Loucy (cell line): ENCODE data around the gene STOML3.

Source experiments
- H2AFZ ChIP-seq: fragments of 200-600 bp; sonication (generic); 2 replicates; pipeline ENCODE4 v1.6.0; 2016; ENCODE audit warnings: antibody characterized with exemption, mild to moderate bottlenecking, low read length, moderate library complexity
- H3F3A ChIP-seq: fragments of 200-600 bp; 2 replicates; pipeline ENCODE4 v1.6.0; 2016; ENCODE audit warnings: antibody characterized with exemption, low read depth, mild to moderate bottlenecking
- H3K27me3 ChIP-seq: fragments of 200-600 bp; sonication (generic); 2 replicates; pipeline ENCODE4 v1.6.1; 2014; ENCODE audit warnings: low read length, mild to moderate bottlenecking; ENCODE audit not compliant: insufficient read depth, poor library complexity, severe bottlenecking
- H3K36me3 ChIP-seq: fragments of 200-600 bp; sonication (generic); 2 replicates; pipeline ENCODE4 v1.6.1; 2016; ENCODE audit warnings: low read length; ENCODE audit not compliant: insufficient read depth
- H3K4me1 ChIP-seq: fragments of 200-600 bp; sonication (generic); 2 replicates; pipeline ENCODE4 v1.5.1; 2014; ENCODE audit warnings: low read length, mild to moderate bottlenecking; ENCODE audit not compliant: insufficient read depth, poor library complexity, severe bottlenecking
- H3K4me2 ChIP-seq: fragments of 200-600 bp; sonication (generic); 2 replicates; pipeline ENCODE4 v1.6.0; 2014; ENCODE audit warnings: antibody characterized with exemption, low read length, low read depth, mild to moderate bottlenecking; ENCODE audit not compliant: poor library complexity, severe bottlenecking
- H3K4me3 ChIP-seq: fragments of 200-600 bp; sonication (generic); 2 replicates; pipeline ENCODE4 v1.5.1; 2014; ENCODE audit warnings: low read length, mild to moderate bottlenecking, mixed read lengths; ENCODE audit not compliant: poor library complexity, severe bottlenecking
- H3K79me2 ChIP-seq: fragments of 200-600 bp; sonication (generic); 2 replicates; pipeline ENCODE4 v1.6.1; 2014; ENCODE audit warnings: low read length; ENCODE audit not compliant: insufficient read depth
- H3K9ac ChIP-seq: fragments of 200-600 bp; sonication (generic); 2 replicates; pipeline ENCODE4 v1.6.0; 2014; ENCODE audit warnings: mild to moderate bottlenecking, low read depth, low read length, moderate library complexity; ENCODE audit not compliant: poor library complexity, severe bottlenecking
- H3K9me2 ChIP-seq: fragments of 200-600 bp; sonication (generic); replicated peaks from 2 replicates; pipeline ENCODE4 v1.6.1; 2016; ENCODE audit warnings: low read depth, low read length, mixed read lengths
- H3K9me3 ChIP-seq: fragments of 200-600 bp; sonication (generic); 2 replicates; pipeline ENCODE4 v1.6.1; 2014; ENCODE audit warnings: mild to moderate bottlenecking, antibody characterized with exemption, low read length, low read depth; ENCODE audit not compliant: insufficient read depth
- H4K20me1 ChIP-seq: fragments of 200-600 bp; sonication (generic); 2 replicates; pipeline ENCODE4 v1.6.0; 2014; ENCODE audit warnings: antibody characterized with exemption, low read length, mild to moderate bottlenecking; ENCODE audit not compliant: insufficient read depth, poor library complexity, severe bottlenecking
- EZH2phosphoT487 ChIP-seq: fragments of 200-600 bp; IDR thresholded peaks from 2 replicates; pipeline ENCODE4 v1.6.1; 2018; ENCODE audit warnings: antibody characterized with exemption, mild to moderate bottlenecking, moderate library complexity, borderline replicate concordance
- TF ChIP-seq, protein P1 (sequence below): fragments of 200-600 bp; sonication (generic); conservative IDR thresholded peaks from 2 replicates; pipeline ENCODE4 v1.5.1; 2014; ENCODE audit warnings: mild to moderate bottlenecking, antibody characterized with exemption, low read length

STOML3 gene

DNA sequence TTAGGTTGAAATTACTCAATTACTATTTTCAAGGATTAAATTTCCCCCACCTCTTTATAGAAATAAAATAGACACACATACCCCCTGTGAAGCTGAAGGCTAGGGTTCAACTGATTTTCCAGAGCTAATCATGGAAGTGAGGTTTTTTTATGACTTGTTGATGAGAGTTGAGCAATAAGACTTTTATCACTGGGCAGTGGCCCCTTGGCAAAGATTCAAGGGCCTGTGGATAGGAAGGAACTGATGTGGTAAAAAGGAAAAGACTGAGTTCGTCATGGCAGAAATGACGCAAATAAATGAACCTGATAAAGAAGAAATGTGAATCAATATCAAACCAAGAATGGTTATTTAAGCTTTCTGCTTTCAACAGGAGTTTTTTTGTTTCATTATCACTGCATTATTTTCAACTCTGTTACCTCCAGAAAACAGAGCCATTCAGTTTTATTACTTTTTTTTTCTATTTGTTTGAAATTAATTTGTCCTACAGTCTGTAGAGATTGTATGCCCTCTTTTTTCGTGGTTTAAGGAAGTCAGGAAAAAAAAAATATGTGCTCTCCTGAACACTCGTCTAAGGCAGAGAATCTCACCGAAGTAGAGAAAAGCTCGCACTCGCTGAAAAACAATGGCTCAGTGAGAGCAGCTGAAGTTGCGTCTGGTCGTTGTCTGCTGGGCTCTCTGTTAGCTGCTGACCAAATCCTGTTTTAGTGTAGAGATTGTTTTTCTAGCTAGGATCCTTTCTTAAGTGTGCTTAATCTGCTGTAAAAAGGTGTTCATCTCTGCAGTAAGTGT lies 38.9 kb downstream of the STOML3 start:
- no peak for TF ChIP-seq EZH2phosphoT487
- TF ChIP-seq, protein P1, sequence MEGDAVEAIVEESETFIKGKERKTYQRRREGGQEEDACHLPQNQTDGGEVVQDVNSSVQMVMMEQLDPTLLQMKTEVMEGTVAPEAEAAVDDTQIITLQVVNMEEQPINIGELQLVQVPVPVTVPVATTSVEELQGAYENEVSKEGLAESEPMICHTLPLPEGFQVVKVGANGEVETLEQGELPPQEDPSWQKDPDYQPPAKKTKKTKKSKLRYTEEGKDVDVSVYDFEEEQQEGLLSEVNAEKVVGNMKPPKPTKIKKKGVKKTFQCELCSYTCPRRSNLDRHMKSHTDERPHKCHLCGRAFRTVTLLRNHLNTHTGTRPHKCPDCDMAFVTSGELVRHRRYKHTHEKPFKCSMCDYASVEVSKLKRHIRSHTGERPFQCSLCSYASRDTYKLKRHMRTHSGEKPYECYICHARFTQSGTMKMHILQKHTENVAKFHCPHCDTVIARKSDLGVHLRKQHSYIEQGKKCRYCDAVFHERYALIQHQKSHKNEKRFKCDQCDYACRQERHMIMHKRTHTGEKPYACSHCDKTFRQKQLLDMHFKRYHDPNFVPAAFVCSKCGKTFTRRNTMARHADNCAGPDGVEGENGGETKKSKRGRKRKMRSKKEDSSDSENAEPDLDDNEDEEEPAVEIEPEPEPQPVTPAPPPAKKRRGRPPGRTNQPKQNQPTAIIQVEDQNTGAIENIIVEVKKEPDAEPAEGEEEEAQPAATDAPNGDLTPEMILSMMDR, result no peak
- no peaks in the 10 kb centered on the region for H3K9me3 ChIP-seq
- H3K4me3 ChIP-seq, result no peak overlapping the region
- H3K9ac ChIP-seq, result no peak overlapping the region
- no peaks in the 10 kb centered on the region for H3K9me2 ChIP-seq
- no peaks in the 10 kb centered on the region for H3F3A ChIP-seq
- H3K79me2 ChIP-seq, result no peaks in the 10 kb centered on the region
- no peak overlapping the region for H3K4me2 ChIP-seq
- no peak overlapping the region for H2AFZ ChIP-seq
- H3K27me3 ChIP-seq, result no peaks in the 10 kb centered on the region
- no peaks in the 10 kb centered on the region for H3K4me1 ChIP-seq
- no peaks in the 10 kb centered on the region for H4K20me1 ChIP-seq
- H3K36me3 ChIP-seq, result no peaks in the 10 kb centered on the region

DNA sequence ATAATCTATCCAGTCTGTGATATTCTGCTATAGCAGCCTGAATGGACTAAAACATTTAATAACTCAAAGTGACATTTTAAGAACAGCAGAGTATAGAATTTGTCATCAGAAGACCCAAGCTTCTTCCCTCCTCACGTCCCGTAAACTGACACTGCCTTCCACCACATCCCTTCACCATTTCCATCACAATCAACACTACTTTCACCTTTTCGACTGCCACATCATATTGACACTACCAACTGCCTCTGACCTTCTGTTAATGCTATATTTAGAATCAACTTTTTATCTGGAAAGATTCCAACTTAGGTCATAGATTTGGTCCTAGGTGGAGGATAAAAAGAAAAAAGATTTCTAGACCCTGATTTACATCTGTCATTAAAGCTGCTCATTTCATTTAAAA lies 39.6 kb downstream of the STOML3 start:
- Histone ChIP-seq H3K4me1 (no peaks in the 10 kb centered on the region), H3K4me3 (no peak overlapping the region), H3K9ac (no peak overlapping the region), H4K20me1 (no peaks in the 10 kb centered on the region), H3F3A (no peaks in the 10 kb centered on the region), H3K79me2 (no peaks in the 10 kb centered on the region), H3K27me3 (no peaks in the 10 kb centered on the region), H3K9me3 (no peaks in the 10 kb centered on the region), H3K36me3 (no peaks in the 10 kb centered on the region), H3K9me2 (no peaks in the 10 kb centered on the region), H3K4me2 (no peak overlapping the region), H2AFZ (no peak overlapping the region)
- TF ChIP-seq EZH2phosphoT487, result no peak
- TF ChIP-seq, protein P1, result no peak

GRCh38 chr13:38947054-38947453 lies 43.6 kb downstream of the STOML3 start:
- H3K79me2 ChIP-seq, result no peaks in the 10 kb centered on the region
- TF ChIP-seq, protein P1, result no peak
- TF ChIP-seq EZH2phosphoT487, result no peak
- H3K9me3 ChIP-seq, result no peaks in the 10 kb centered on the region
- no peaks in the 10 kb centered on the region for H3K27me3 ChIP-seq
- H3K4me3 ChIP-seq, result no peak overlapping the region
- H3K4me1 ChIP-seq, result no peaks in the 10 kb centered on the region
- H3K9ac ChIP-seq, result no peak overlapping the region
- no peaks in the 10 kb centered on the region for H3K36me3 ChIP-seq
- H4K20me1 ChIP-seq, result no peaks in the 10 kb centered on the region
- H3K4me2 ChIP-seq, result no peak overlapping the region
- H3F3A ChIP-seq, result no peaks in the 10 kb centered on the region
- H3K9me2 ChIP-seq, result no peaks in the 10 kb centered on the region
- H2AFZ ChIP-seq, result no peak overlapping the region
